ENCODE measurements around the gene PRSS57.

Gene PRSS57

GRCh38 chr19:719636-720344, 24.5 kb upstream of the PRSS57 start:
- Histone ChIP-seq H3K27ac (replicated peaks) (no peak overlapping the region), H3K4me3 (replicated peaks; ENCODE audit: insufficient read depth, low read length) (no peak overlapping the region), H3K27me3 (ENCODE audit: insufficient read depth, poor library complexity, severe bottlenecking) (peaks cover 8% of the 10 kb centered on the region)
- TF ChIP-seq CTCF (IDR thresholded peaks at IDR 0.05; ENCODE audit: insufficient read depth, low read length) (no peak), POLR2AphosphoS5 (IDR thresholded peaks at IDR 0.05; ENCODE audit: low read depth) (no peak), SPI1 (IDR thresholded peaks at IDR 0.05; ENCODE audit: borderline replicate concordance, low read depth) (no peak), GABPA (IDR thresholded peaks at IDR 0.05; ENCODE audit: low read depth) (no peak)
- TF ChIP-seq, protein P1, sequence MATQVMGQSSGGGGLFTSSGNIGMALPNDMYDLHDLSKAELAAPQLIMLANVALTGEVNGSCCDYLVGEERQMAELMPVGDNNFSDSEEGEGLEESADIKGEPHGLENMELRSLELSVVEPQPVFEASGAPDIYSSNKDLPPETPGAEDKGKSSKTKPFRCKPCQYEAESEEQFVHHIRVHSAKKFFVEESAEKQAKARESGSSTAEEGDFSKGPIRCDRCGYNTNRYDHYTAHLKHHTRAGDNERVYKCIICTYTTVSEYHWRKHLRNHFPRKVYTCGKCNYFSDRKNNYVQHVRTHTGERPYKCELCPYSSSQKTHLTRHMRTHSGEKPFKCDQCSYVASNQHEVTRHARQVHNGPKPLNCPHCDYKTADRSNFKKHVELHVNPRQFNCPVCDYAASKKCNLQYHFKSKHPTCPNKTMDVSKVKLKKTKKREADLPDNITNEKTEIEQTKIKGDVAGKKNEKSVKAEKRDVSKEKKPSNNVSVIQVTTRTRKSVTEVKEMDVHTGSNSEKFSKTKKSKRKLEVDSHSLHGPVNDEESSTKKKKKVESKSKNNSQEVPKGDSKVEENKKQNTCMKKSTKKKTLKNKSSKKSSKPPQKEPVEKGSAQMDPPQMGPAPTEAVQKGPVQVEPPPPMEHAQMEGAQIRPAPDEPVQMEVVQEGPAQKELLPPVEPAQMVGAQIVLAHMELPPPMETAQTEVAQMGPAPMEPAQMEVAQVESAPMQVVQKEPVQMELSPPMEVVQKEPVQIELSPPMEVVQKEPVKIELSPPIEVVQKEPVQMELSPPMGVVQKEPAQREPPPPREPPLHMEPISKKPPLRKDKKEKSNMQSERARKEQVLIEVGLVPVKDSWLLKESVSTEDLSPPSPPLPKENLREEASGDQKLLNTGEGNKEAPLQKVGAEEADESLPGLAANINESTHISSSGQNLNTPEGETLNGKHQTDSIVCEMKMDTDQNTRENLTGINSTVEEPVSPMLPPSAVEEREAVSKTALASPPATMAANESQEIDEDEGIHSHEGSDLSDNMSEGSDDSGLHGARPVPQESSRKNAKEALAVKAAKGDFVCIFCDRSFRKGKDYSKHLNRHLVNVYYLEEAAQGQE (IDR thresholded peaks at IDR 0.05; ENCODE audit: insufficient replicate concordance, low read depth): no peak
- DNase-seq (ENCODE audit: low read depth in 1 of 2, low spot score in 1 of 2): no peak

DNA sequence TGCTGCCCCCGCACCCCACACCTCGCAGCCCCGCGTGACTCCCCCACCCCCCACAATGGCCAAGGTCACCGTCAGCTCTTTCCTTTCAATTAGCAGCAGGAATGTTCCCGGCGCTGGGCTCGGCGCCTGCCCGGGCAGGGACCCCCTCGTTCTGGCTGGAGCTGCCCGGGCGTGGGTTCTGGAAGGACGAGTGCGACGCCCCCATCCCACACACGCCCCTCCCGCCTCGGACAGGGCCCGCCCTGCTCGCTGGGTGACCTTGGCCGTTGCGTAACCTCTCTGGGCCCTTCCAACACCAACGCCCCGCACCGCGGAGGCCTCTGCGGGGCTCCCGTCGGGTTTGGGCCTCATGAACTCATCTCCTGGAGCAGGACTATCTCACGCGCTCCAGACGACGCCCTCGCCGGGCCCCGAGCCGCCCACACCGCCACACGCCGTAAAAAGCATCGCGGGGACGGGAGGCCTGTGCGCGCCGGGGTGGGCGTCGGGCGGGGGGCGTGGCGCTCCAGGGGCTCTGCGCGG, 23.8 kb upstream of the PRSS57 start:
- Histone ChIP-seq H3K27ac (replicated peaks) (no peak overlapping the region), H3K27me3 (ENCODE audit: insufficient read depth, poor library complexity, severe bottlenecking) (peaks cover 8% of the 10 kb centered on the region), H3K4me3 (replicated peaks; ENCODE audit: insufficient read depth, low read length) (no peak overlapping the region)
- no peak for DNase-seq (ENCODE audit: low read depth in 1 of 2, low spot score in 1 of 2)
- TF ChIP-seq CTCF (IDR thresholded peaks at IDR 0.05; ENCODE audit: insufficient read depth, low read length) (no peak), SPI1 (IDR thresholded peaks at IDR 0.05; ENCODE audit: borderline replicate concordance, low read depth) (no peak), POLR2AphosphoS5 (IDR thresholded peaks at IDR 0.05; ENCODE audit: low read depth) (no peak), GABPA (IDR thresholded peaks at IDR 0.05; ENCODE audit: low read depth) (no peak)
- TF ChIP-seq, protein P1 (IDR thresholded peaks at IDR 0.05; ENCODE audit: insufficient replicate concordance, low read depth): no peak

DNA sequence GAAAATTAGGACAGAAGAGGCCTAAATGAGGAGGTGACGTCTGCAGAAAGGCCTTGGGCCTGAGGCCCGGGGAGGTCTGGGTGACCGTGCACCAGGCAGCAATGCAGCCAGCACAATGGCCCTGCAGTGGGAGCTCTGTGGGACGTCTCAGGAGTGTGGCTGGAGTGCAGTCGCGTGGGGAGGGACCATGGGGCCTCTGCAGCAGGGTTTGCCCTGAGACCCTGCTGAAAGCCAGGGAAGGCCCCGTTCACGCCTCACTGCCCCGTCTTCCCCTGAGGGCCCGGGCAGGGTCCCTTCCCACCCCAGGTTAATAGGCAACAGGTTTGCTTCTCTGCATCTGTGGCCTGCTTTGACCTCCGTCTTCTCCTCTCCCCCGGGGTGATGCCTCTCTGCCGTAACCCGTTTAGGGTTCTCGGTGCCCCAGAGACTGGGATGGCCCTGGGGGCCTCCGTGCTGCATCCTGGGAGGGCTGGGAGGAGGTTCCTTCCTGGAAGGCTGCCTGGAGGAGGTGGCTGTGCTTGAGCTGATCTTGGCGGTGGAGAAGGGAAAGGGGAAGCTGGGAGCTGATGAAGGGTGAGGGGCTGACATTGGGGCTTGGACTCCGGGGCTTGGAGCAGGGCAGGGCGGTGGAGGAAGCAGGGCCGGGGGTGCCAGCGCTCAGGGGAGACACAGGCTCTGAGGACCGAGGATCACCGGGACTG, 23.1 kb upstream of the PRSS57 start:
- DNase-seq (ENCODE audit: low read depth in 1 of 2, low spot score in 1 of 2): no peak
- TF ChIP-seq GABPA (IDR thresholded peaks at IDR 0.05; ENCODE audit: low read depth): no peak
- H3K27ac ChIP-seq (replicated peaks): no peak overlapping the region
- H3K27me3 ChIP-seq (ENCODE audit: insufficient read depth, poor library complexity, severe bottlenecking): peaks cover 8% of the 10 kb centered on the region
- no peak overlapping the region for H3K4me3 ChIP-seq (replicated peaks; ENCODE audit: insufficient read depth, low read length)

DNA sequence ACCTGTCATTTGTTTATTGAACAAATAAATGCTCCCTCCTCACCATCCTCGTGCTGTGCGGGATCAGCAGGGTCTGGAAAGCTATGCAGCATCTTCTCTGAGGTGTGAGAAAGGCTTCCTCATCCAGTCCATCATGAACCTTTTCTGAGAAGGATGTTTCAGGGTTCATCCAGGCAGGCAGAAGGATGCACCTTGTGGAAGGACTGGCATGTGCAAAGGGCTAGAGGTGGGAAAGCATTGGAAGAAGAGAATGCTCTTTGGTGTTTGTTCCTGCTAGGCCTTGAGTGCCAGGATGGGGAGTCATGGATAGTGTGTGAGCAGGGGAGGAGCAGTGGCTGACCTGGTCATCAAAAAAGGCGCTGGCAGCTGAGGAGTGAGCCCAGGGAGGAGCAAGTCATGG, 20.1 kb upstream of the PRSS57 start:
- TF ChIP-seq, protein P1 (IDR thresholded peaks at IDR 0.05; ENCODE audit: insufficient replicate concordance, low read depth): no peak
- no peak for TF ChIP-seq SPI1 (IDR thresholded peaks at IDR 0.05; ENCODE audit: borderline replicate concordance, low read depth)
- no peak for TF ChIP-seq POLR2AphosphoS5 (IDR thresholded peaks at IDR 0.05; ENCODE audit: low read depth)
- TF ChIP-seq CTCF (IDR thresholded peaks at IDR 0.05; ENCODE audit: insufficient read depth, low read length): no peak
- TF ChIP-seq GABPA (IDR thresholded peaks at IDR 0.05; ENCODE audit: low read depth): no peak
- Histone ChIP-seq H3K27ac (replicated peaks) (no peak overlapping the region), H3K27me3 (ENCODE audit: insufficient read depth, poor library complexity, severe bottlenecking) (peaks cover 12% of the 10 kb centered on the region), H3K4me3 (replicated peaks; ENCODE audit: insufficient read depth, low read length) (no peak overlapping the region)
- no peak for DNase-seq (ENCODE audit: low read depth in 1 of 2, low spot score in 1 of 2)
